ENCODE data around the gene NFATC1.

DNA sequence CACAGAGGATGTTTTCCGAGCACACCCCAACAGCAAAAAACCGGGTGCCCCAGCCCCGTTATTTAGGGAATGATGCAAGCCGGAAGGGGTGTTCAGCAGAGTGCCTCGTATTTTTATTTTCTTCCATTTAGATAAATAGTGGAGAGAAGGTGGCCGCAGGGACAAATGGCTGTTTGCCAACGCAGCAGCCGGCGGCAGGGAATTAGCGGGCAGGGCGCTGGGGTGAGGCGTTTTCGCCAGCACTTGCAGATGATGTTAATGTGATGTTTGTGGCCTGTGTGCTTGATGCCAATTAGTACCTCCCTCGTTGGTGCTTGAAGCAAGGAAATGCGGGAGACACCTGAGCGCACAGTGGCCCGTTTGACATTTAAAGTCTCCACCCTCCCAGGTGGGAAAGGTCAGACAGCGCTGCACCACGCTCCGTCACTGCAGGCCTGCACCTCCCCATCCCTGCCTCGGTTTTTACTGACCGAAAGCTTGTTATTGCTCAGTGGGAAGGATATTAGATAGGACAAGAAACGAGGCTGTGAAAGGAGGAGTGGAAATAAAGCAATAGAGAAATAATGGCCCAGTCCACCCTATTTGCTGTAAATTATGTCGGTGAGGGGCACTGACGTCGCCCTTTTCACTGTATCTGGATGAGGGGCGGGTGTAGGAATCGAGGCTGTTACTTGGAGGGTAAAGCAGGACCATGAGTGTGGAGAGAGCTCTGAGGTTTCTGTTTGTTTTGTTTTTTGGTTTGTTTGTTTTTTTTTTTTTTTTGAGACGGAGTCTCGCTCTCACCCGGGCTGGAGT, 39.1 kb downstream of the NFATC1 start:
- TF ChIP-seq, protein P1, sequence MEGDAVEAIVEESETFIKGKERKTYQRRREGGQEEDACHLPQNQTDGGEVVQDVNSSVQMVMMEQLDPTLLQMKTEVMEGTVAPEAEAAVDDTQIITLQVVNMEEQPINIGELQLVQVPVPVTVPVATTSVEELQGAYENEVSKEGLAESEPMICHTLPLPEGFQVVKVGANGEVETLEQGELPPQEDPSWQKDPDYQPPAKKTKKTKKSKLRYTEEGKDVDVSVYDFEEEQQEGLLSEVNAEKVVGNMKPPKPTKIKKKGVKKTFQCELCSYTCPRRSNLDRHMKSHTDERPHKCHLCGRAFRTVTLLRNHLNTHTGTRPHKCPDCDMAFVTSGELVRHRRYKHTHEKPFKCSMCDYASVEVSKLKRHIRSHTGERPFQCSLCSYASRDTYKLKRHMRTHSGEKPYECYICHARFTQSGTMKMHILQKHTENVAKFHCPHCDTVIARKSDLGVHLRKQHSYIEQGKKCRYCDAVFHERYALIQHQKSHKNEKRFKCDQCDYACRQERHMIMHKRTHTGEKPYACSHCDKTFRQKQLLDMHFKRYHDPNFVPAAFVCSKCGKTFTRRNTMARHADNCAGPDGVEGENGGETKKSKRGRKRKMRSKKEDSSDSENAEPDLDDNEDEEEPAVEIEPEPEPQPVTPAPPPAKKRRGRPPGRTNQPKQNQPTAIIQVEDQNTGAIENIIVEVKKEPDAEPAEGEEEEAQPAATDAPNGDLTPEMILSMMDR (IDR thresholded peaks at IDR 0.05): no peak
- no peak for TF ChIP-seq POLR2A (IDR thresholded peaks at IDR 0.05)
